A549 (cell line): ENCODE measurements around the gene DMRTB1.

Experiments
- CHD2 ChIP-seq: fragments of 150-350 bp; IDR thresholded peaks from 2 replicates; pipeline ENCODE4 v1.6.1; 2014; ENCODE audit warnings: low read length; ENCODE audit not compliant: partially characterized antibody
- CHD4 ChIP-seq: fragments of 200-600 bp; sonication (generic); IDR thresholded peaks from 2 replicates; pipeline ENCODE4 v1.6.1; 2016; ENCODE audit warnings: antibody characterized with exemption, mild to moderate bottlenecking, borderline replicate concordance
- CTCF ChIP-seq: fragments of >200 bp; sonication (Bioruptor Twin); formaldehyde crosslinking; IDR thresholded peaks from 3 replicates; pipeline ENCODE4 v1.5.1; 2016
- ESRRA ChIP-seq: fragments of 150-350 bp; IDR thresholded peaks from 2 replicates; pipeline ENCODE4 v1.6.1; 2014; ENCODE audit warnings: mild to moderate bottlenecking, low read length, borderline replicate concordance
- HDAC2 ChIP-seq: fragments of 200-600 bp; sonication (generic); IDR thresholded peaks from 2 replicates; pipeline ENCODE4 v1.6.1; 2016
- MAZ ChIP-seq: fragments of 150-350 bp; IDR thresholded peaks from 2 replicates; pipeline ENCODE4 v1.6.1; 2014; ENCODE audit warnings: antibody characterized with exemption, low read depth, low read length, borderline replicate concordance
- POLR2A ChIP-seq: IDR thresholded peaks from 2 replicates; pipeline ENCODE4 v1.6.1; 2012; ENCODE audit warnings: mild to moderate bottlenecking, low read length
- RAD21 ChIP-seq, 2 experiments: fragments of >200 bp in 1 of 2; sonication (Bioruptor Twin) in 1 of 2; formaldehyde crosslinking in 1 of 2; IDR thresholded peaks in 1 of 2; conservative IDR thresholded peaks in 1 of 2; 2 replicates in 1 of 2; 3 replicates in 1 of 2; pipeline ENCODE4 v1.6.1; 2012 to 2018; ENCODE audit warnings: inconsistent platforms in 1 of 2
- RCOR1 ChIP-seq: fragments of 150-350 bp; IDR thresholded peaks from 2 replicates; pipeline ENCODE4 v1.6.1; 2014; ENCODE audit warnings: antibody characterized with exemption, low read length, low read depth
- REST ChIP-seq: fragments of 200-600 bp; sonication (generic); IDR thresholded peaks from 2 replicates; pipeline ENCODE4 v1.6.1; 2016; ENCODE audit warnings: antibody characterized with exemption, mild to moderate bottlenecking, moderate library complexity

DNA sequence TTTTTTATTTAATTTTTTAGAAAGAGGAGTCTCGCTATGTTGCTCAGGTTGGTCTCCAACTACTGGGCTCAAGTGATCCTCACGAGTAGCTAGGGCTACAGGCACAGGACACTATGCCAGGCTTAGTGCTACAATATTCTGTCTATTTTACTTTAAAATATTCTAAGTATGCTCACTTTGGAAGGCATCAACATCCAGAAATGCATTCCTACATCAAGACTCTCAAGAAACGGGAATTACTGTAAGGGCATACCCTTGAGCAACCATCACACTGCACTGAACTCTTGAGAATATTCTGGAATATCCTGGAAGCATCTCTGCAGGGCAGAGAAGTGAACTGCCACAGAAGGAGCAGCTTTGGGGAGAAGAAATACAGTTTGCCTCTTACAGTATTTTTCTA lies 565 bp upstream of the DMRTB1 start:
- TF ChIP-seq RAD21 (conservative IDR thresholded peaks at IDR 0.05 in 1 of 2, IDR thresholded peaks at IDR 0.05 in 1 of 2) (no peak), POLR2A (no peak), CHD2 (no peak), REST (no peak), MAZ (no peak), HDAC2 (no peak), CTCF (no peak), RCOR1 (no peak), CHD4 (no peak), ESRRA (no peak)
